CD4-positive, alpha-beta T cell (primary cell): ENCODE results near the gene CACNB3. TPM values are rescaled to one million over a fixed set of nuclear protein-coding genes. Genes with fewer than 3 reads are reported as not detected.
"Not testable (repeated sequence)": the region's sequence is repeated elsewhere in the genome, so short reads cannot be mapped to it uniquely, and the experiment has no call there.

ENCODE experiments used
- ATAC-seq: fragments of 200-7000 bp; cut with Tn5 transposase; one replicate; pipeline ENCODE4 v1.10.0; 2022; ENCODE audit warnings: mild to moderate bottlenecking; ENCODE audit not compliant: poor library complexity
- CTCF ChIA-PET: fragments of 350-600 bp; sonication (Branson Sonifier 250); formaldehyde crosslinking; loops from one replicate; lab custom pipeline; 2021; ENCODE audit warnings: antibody characterized with exemption, inconsistent platforms; lab: Charles Lee
- POLR2A ChIA-PET: fragments of 350-600 bp; sonication (Branson Sonifier 250); formaldehyde crosslinking; loops from one replicate; lab custom pipeline; 2021; ENCODE audit warnings: antibody characterized with exemption, inconsistent platforms; lab: Charles Lee
- DNase-seq, 14 experiments: peaks; one replicate each; pipeline ENCODE4 v3.0.0-alpha.2; 2013 to 2020; ENCODE audit warnings: mixed read lengths in 2 of 14
- H3K27ac ChIP-seq, 2 donors: one replicate each; pipeline versions ENCODE4 v1.5.1 to v1.7.0; 2013; ENCODE audit warnings: low read length in 2 of 2, low read depth in 1 of 2, mild to moderate bottlenecking in 1 of 2
- H3K27me3 ChIP-seq, 2 experiments: 1 replicate in 1 of 2; 2 replicates in 1 of 2; pipeline versions ENCODE4 v1.6.1 to v1.7.0; 2013; ENCODE audit warnings: low read length in 2 of 2, control low read depth in 1 of 2, mild to moderate bottlenecking in 1 of 2, moderate library complexity in 1 of 2; ENCODE audit not compliant: insufficient read depth in 2 of 2, control insufficient read depth in 1 of 2
- H3K36me3 ChIP-seq: one replicate; pipeline ENCODE4 v1.6.1; 2013; ENCODE audit warnings: low read length, control low read depth; ENCODE audit not compliant: insufficient read depth
- H3K4me1 ChIP-seq: one replicate; pipeline ENCODE4 v1.6.1; 2013; ENCODE audit warnings: low read length, control low read depth; ENCODE audit not compliant: insufficient read depth
- H3K4me3 ChIP-seq: one replicate; pipeline ENCODE4 v1.5.1; 2013; ENCODE audit warnings: mild to moderate bottlenecking, low read length, moderate library complexity
- H3K9me3 ChIP-seq, 2 experiments: 1 replicate in 1 of 2; 2 replicates in 1 of 2; pipeline versions ENCODE4 v1.6.1 to v1.7.0; 2013; ENCODE audit warnings: low read length in 2 of 2, mild to moderate bottlenecking in 2 of 2, control low read depth in 1 of 2, moderate library complexity in 1 of 2; ENCODE audit not compliant: control insufficient read depth in 1 of 2, insufficient read depth in 1 of 2
- H3K27ac Mint-ChIP-seq: one replicate; pipeline ENCODE4 v1.8.0; 2020; ENCODE audit warnings: mixed read lengths
- H3K27me3 Mint-ChIP-seq: one replicate; pipeline ENCODE4 v1.8.0; 2021; ENCODE audit warnings: mixed read lengths
- H3K36me3 Mint-ChIP-seq: one replicate; pipeline ENCODE4 v1.8.0; 2021; ENCODE audit warnings: low read depth, mixed read lengths
- H3K4me1 Mint-ChIP-seq: one replicate; pipeline ENCODE4 v1.8.0; 2021; ENCODE audit warnings: low read depth, mixed read lengths
- H3K4me3 Mint-ChIP-seq: one replicate; pipeline ENCODE4 v1.8.0; 2020; ENCODE audit warnings: mild to moderate bottlenecking, mixed read lengths
- H3K9me3 Mint-ChIP-seq: one replicate; pipeline ENCODE4 v1.8.0; 2020; ENCODE audit warnings: mixed read lengths
- CTCF ChIP-seq: fragments of 200-600 bp; IDR thresholded peaks from one replicate; pipeline ENCODE4 v1.8.0; 2022; ENCODE audit warnings: antibody characterized with exemption, mild to moderate bottlenecking
- intact Hi-C, 2 experiments: fragments of 100-400 bp; cut with DNase I in 1 of 2; cut with micrococcal nuclease in 1 of 2; formaldehyde crosslinking; loops; one replicate each; pipeline versions ENCODE4 v1.15.1 to v1.9.0; 2023 to 2025; cut with DNase I, micrococcal nuclease
- total RNA-seq, 174 experiments: library from RNA in 2 of 174; stranded (reverse) in 2 of 174; gene quantifications; one replicate each; pipeline ENCODE4 v1.2.3 and lab custom pipeline; 2021 to 2026

The CACNB3 gene
- total RNA-seq, 2 experiments from 2014 or later, result 3.9 to 5.7 TPM

GRCh38 chr12:48854488-48854887 lies 36.2 kb downstream of the CACNB3 start:
- intact Hi-C loops, result no loop called here
- CTCF ChIA-PET, result interaction anchor here (1.0 to 3.7 kb wide), 5 partner anchors 11 to 165 kb away, joined by 4 to 32 read pairs (median 18); partner anchors contain the start of genes FKBP11, RND1 and WNT1
- H3K9me3 Mint-ChIP-seq, result no peaks in the 10 kb centered on the region

GRCh38 chr12:48854932-48855331 lies 36.6 kb downstream of the CACNB3 start:
- H3K27ac ChIP-seq, H3K9me3 Mint-ChIP-seq, H3K27me3 Mint-ChIP-seq, H3K27me3 ChIP-seq, CTCF ChIA-PET, POLR2A ChIA-PET, intact Hi-C loops, H3K27ac Mint-ChIP-seq, DNase-seq, ATAC-seq, H3K4me3 Mint-ChIP-seq, H3K9me3 ChIP-seq, H3K36me3 ChIP-seq, H3K4me3 ChIP-seq: not testable (repeated sequence)
- peaks cover 33% of the 10 kb centered on the region for H3K4me1 Mint-ChIP-seq
- H3K4me1 ChIP-seq, result peaks cover 30% of the 10 kb centered on the region
- H3K36me3 Mint-ChIP-seq, result peaks cover 28% of the 10 kb centered on the region

More at GRCh38 chr12:48854488-48854887, 36.2 kb downstream of the CACNB3 start:
- Histone ChIP-seq H3K4me3 (no peak overlapping the region), H3K36me3 (peaks cover 8% of the 10 kb centered on the region), H3K4me1 (peaks cover 32% of the 10 kb centered on the region), H3K27me3 (no peaks in the 10 kb centered on the region), H3K9me3 (no peaks in the 10 kb centered on the region), H3K27ac (no peak overlapping the region)
- POLR2A ChIA-PET, result interaction anchor here (3.9 kb wide), 1 partner anchor 11 kb away, joined by 60 read pairs; the partner anchor contains the start of gene RND1
- H3K4me1 Mint-ChIP-seq, result peaks cover 37% of the 10 kb centered on the region
- DNase-seq (no peak), ATAC-seq (no peak)
- H3K27me3 Mint-ChIP-seq, result no peaks in the 10 kb centered on the region
- peaks cover 31% of the 10 kb centered on the region for H3K36me3 Mint-ChIP-seq
- H3K27ac Mint-ChIP-seq, result no peak overlapping the region
- TF ChIP-seq CTCF, result no peak
- no peak overlapping the region for H3K4me3 Mint-ChIP-seq

GRCh38 chr12:48856379-48856778 lies 38.1 kb downstream of the CACNB3 start:
- Histone ChIP-seq H3K27me3 (peaks cover 2 to 6% of the 10 kb centered on the region in 2 experiments), H3K4me1 (peaks cover 17% of the 10 kb centered on the region), H3K36me3 (no peaks in the 10 kb centered on the region), H3K9me3 (no peaks in the 10 kb centered on the region), H3K4me3 (no peak overlapping the region), H3K27ac (no peak overlapping the region)
- TF ChIP-seq CTCF, result no peak
- Mint-ChIP-seq H3K4me3 (no peak overlapping the region), H3K36me3 (peaks cover 13% of the 10 kb centered on the region), H3K4me1 (peaks cover 19% of the 10 kb centered on the region), H3K9me3 (no peaks in the 10 kb centered on the region), H3K27ac (no peak overlapping the region), H3K27me3 (peaks cover 3% of the 10 kb centered on the region)
- ATAC-seq (no peak), DNase-seq (no peak)
- CTCF ChIA-PET, result interaction anchor here (0.7 to 2.2 kb wide), 2 partner anchors 9 to 34 kb away, joined by 3 to 7 read pairs; partner anchors contain the start of gene RND1
- POLR2A ChIA-PET, result interaction anchor here (0.7 to 1.4 kb wide), 2 partner anchors 10 to 45 kb away, joined by 3 read pairs; partner anchors contain the start of gene RND1
- intact Hi-C loops, result no loop called here
